Peyer's patch (tissue), 4 donors: ENCODE results near the gene PHF5A. TPM values are rescaled to one million over a fixed set of nuclear protein-coding genes. Genes with fewer than 3 reads are reported as not detected.

ENCODE experiments used
- DNase-seq, 3 donors: peaks; one replicate each; pipeline ENCODE4 v3.0.0-alpha.2; 2017 to 2019
- H3K27ac ChIP-seq, 4 donors: fragments of 200-600 bp; sonication (generic); one replicate each; pipeline ENCODE4 v1.5.1; 2016 to 2019
- H3K27me3 ChIP-seq, 2 donors: fragments of 200-600 bp; sonication (generic); one replicate each; pipeline ENCODE4 v1.5.1; 2019
- H3K36me3 ChIP-seq, 3 donors: fragments of 200-600 bp; sonication (generic); one replicate each; pipeline ENCODE4 v1.5.1; 2016 to 2019
- H3K4me1 ChIP-seq, 4 donors: fragments of 200-600 bp; sonication (generic); one replicate each; pipeline ENCODE4 v1.5.1; 2016 to 2019
- H3K4me3 ChIP-seq, 4 donors: fragments of 200-600 bp; sonication (generic); 1 replicate in 3 of 4; 2 replicates in 1 of 4; pipeline ENCODE4 v1.5.1; 2016 to 2019; ENCODE audit warnings: mild to moderate bottlenecking in 1 of 4
- H3K9me3 ChIP-seq, 4 donors: fragments of 200-600 bp; sonication (generic); one replicate each; pipeline ENCODE4 v1.5.1; 2016 to 2019; ENCODE audit warnings: mild to moderate bottlenecking in 1 of 4
- CTCF ChIP-seq, 6 experiments: fragments of 450-650 bp in 4 of 6; fragments of 200-600 bp in 2 of 6; sonication (generic) in 1 of 6; IDR thresholded peaks; one replicate each; pipeline ENCODE4 v1.5.1; 2017 to 2019; ENCODE audit warnings: antibody characterized with exemption in 6 of 6, mild to moderate bottlenecking in 3 of 6, moderate library complexity in 1 of 6
- POLR2A ChIP-seq, 2 donors: fragments of 450-650 bp; IDR thresholded peaks; one replicate each; pipeline ENCODE4 v1.5.1; 2017; ENCODE audit warnings: antibody characterized with exemption in 2 of 2, mild to moderate bottlenecking in 2 of 2, moderate library complexity in 2 of 2
- total RNA-seq, 4 donors: library from RNA; depleted of rRNA; stranded (reverse); fragments of >200 nt; gene quantifications; one replicate each; pipeline ENCODE4 v1.1.0, GENCODE V29; 2016

PHF5A gene, protein sequence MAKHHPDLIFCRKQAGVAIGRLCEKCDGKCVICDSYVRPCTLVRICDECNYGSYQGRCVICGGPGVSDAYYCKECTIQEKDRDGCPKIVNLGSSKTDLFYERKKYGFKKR
- total RNA-seq, result 10 to 100 TPM; 20.6 to 31.3 (median 23.0) TPM

- TF ChIP-seq POLR2A (IDR thresholded peaks at IDR 0.05) (peak; percentile 86 to 87), CTCF (IDR thresholded peaks at IDR 0.05) (peak in 1 of 6 experiments; percentile 1)
- peak; percentile 97 to 99 (median 99) for DNase-seq
- H3K36me3 ChIP-seq, result peaks cover 0 to 52% (median 2%) of the 10 kb centered on the region in 3 donors
- H3K9me3 ChIP-seq, result no peaks in the 10 kb centered on the region
- H3K27ac ChIP-seq, result peak within 1 kb of the TSS; percentile 89 to 97 (median 96)
- H3K4me3 ChIP-seq, result peak within 1 kb of the TSS; percentile 78 to 99 (median 84)
- no peaks in the 10 kb centered on the region for H3K27me3 ChIP-seq
- H3K4me1 ChIP-seq, result peaks cover 0 to 52% (median 3%) of the 10 kb centered on the region in 4 donors
Measured at GRCh38 chr22:41468381-41469217, at the start of gene PHF5A, which contains the start of gene ACO2. PHF5A (minus strand) TSS chr22:41468692; CDS start chr22:41468653, 39 bp downstream. ACO2 (plus strand) TSS chr22:41469117; CDS start chr22:41469147, 30 bp downstream.

DNA sequence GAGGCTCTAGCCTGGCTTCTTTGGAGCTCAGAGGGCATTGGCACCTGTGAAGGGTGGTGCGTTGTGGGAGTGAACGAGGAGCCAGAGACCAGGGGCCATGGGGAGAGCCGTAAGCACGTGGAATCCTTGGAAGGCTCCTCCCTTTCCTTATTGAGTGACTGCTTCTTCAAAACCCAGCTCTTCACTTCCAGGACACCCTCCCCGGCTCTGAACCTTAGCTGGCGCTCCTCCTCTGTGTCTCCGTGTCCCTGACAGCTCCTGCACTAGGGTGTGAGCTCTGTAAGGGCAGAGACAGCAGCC, 49.5 kb upstream of the PHF5A start:
- no peak for DNase-seq
- Histone ChIP-seq H3K27ac (peak overlapping the region in 2 of 4 donors; percentile 13 to 27), H3K4me3 (no peak overlapping the region), H3K36me3 (peaks cover 0 to 95% (median 0%) of the 10 kb centered on the region in 3 donors), H3K9me3 (no peaks in the 10 kb centered on the region), H3K27me3 (no peaks in the 10 kb centered on the region), H3K4me1 (peaks cover 0 to 5% (median 0%) of the 10 kb centered on the region in 4 donors)
- TF ChIP-seq CTCF (IDR thresholded peaks at IDR 0.05), result no peak
- TF ChIP-seq POLR2A (IDR thresholded peaks at IDR 0.05), result no peak

DNA sequence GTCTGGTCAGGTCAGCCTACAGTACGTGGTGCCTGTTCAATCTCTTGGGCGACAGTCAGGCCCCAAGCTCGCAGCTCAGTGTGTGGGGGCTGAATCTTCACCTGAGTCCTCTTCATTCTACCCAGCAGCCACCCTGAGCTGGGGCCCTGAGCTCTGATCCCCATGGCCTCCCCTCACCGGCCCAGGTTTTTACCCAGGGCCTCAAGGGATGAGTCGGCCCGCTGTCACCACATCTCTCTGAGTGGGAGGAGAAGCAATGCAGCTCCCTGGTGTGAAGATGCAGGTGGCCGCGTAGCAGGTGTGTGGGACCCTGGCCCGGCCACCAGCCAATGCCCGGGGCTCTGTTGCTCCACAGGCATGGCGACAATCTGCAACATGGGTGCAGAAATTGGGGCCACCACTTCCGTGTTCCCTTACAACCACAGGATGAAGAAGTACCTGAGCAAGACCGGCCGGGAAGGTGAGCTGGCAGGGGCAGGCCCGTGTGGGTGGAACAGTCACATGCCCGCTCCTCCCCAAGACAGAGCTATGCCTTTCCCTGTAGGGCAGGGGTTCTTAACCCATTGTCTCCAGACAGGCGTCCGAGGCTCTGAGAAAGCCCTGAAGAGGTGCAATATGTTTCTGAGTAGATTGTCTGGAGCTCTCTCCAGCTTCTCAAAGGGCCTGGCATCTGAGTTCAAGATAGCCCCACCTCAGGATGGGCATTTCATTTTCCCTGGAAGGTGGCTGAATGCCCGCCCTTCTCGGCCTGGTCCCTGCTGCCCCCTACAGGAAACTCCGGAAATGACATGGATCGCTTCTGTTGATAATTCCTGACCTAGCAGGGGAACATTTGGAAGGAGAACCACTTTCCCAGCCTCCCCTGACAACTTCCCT, 48.9 kb upstream of the PHF5A start:
- peaks cover 0 to 5% (median 0%) of the 10 kb centered on the region in 4 donors for H3K4me1 ChIP-seq
- no peaks in the 10 kb centered on the region for H3K9me3 ChIP-seq
- peak overlapping the region in 2 of 4 donors; percentile 13 to 27 for H3K27ac ChIP-seq
- no peaks in the 10 kb centered on the region for H3K27me3 ChIP-seq
- H3K36me3 ChIP-seq, result peaks cover 0 to 95% (median 0%) of the 10 kb centered on the region in 3 donors
- TF ChIP-seq CTCF (IDR thresholded peaks at IDR 0.05) (peak; percentile 62 to 89 (median 83)), POLR2A (IDR thresholded peaks at IDR 0.05) (no peak)
- peak; percentile 55 to 85 (median 73) for DNase-seq
- H3K4me3 ChIP-seq, result no peak overlapping the region

DNA sequence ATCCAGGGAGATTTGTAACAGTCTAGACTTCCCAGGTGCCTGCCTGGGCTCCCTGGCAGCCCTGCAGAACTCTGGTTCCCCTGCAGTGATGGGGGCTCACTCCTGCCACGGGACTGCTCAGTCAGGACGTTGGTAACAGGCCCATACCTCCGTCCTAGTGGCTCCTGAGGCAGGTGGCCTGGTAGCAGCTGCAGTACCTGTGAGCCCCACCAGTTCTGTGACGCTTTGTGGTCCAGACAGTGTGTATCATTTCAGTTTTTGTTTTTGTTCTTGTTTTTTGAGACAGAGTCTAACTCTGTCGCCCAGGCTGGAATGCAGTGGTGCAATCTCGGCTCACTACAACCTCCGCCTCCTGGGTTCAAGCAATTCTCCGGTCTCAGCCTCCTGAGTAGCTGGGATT, 48.0 kb upstream of the PHF5A start:
- Histone ChIP-seq H3K27me3 (no peaks in the 10 kb centered on the region), H3K4me3 (no peak overlapping the region), H3K4me1 (peaks cover 0 to 5% (median 0%) of the 10 kb centered on the region in 4 donors), H3K27ac (no peak overlapping the region), H3K36me3 (peaks cover 0 to 96% (median 0%) of the 10 kb centered on the region in 3 donors), H3K9me3 (no peaks in the 10 kb centered on the region)
- DNase-seq, result no peak
- TF ChIP-seq CTCF (IDR thresholded peaks at IDR 0.05) (no peak), POLR2A (IDR thresholded peaks at IDR 0.05) (no peak)

DNA sequence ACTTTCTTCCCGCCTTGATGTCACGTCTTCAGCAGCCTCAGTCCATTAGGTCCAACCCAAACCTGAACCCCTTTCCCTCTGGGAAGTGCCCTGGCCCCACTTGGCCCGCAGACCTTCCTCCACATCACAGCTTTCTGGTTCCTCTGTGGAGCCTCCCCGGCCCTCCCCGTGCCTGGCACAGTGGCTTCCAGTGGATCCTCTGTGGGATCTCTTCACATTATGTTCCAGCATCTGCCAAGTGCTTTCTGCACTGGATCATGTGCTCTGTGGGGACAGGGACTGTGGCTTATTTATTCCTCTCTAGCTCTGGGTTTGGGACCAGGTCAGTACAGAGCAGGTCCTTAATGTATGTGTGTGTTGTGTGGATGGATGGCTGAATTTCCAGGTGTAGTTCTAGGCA, 44.9 kb upstream of the PHF5A start:
- TF ChIP-seq POLR2A (IDR thresholded peaks at IDR 0.05), result no peak
- no peak for TF ChIP-seq CTCF (IDR thresholded peaks at IDR 0.05)
- peaks cover 0 to 5% (median 0%) of the 10 kb centered on the region in 4 donors for H3K4me1 ChIP-seq
- DNase-seq, result no peak
- H3K27ac ChIP-seq, result no peak overlapping the region
- no peaks in the 10 kb centered on the region for H3K9me3 ChIP-seq
- H3K36me3 ChIP-seq, result peaks cover 0 to 99% (median 0%) of the 10 kb centered on the region in 3 donors
- no peak overlapping the region for H3K4me3 ChIP-seq
- H3K27me3 ChIP-seq, result no peaks in the 10 kb centered on the region
